RCC 7860 (cell line): ENCODE data around the gene CCDC197.

Experiments
- DNase-seq: peaks from one replicate; pipeline ENCODE4 v3.0.0-alpha.2; 2015; ENCODE audit warnings: low spot score
- FAIRE-seq: peaks from 2 replicates; lab custom pipeline; 2012; peaks lifted over from hg19 to GRCh38; lab: Jason Lieb, UNC

Gene CCDC197

DNA sequence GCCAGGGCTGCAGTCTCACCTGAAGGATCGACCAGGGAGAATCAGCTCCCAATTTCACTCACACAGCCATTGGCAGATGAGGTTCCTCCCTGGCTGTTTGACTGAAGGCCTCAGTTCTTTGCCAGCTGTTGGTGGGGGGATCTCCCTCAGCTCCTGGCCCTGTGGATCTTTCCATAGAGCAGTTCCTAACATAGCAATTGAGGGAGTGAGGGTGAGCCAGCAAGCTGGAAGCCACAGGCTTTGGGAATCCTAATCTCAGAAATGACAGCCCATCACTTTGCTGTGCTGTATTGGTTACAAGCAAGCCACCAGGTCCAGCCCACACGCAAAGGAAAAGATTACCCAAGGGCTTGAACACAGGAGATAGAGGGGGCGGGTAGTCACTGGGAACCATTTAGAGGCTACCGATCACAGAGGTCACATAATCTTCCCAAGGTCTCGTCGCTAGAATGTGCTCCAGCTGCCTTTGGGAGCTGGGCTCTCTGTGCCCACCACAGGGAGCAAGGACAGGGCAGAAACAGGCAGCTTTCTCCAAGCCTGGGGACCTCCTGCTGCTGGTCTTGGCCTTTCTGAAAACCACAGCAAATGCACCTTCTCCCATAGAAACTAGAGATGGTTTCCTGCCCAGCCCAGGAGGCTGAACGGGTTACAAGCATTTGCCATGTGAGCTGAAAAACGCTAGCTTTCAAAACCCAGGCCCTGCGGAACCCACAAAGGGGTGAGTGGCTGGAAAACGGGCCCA lies 24.5 kb downstream of the CCDC197 start:
- FAIRE-seq (no peak), DNase-seq (no peak)

DNA sequence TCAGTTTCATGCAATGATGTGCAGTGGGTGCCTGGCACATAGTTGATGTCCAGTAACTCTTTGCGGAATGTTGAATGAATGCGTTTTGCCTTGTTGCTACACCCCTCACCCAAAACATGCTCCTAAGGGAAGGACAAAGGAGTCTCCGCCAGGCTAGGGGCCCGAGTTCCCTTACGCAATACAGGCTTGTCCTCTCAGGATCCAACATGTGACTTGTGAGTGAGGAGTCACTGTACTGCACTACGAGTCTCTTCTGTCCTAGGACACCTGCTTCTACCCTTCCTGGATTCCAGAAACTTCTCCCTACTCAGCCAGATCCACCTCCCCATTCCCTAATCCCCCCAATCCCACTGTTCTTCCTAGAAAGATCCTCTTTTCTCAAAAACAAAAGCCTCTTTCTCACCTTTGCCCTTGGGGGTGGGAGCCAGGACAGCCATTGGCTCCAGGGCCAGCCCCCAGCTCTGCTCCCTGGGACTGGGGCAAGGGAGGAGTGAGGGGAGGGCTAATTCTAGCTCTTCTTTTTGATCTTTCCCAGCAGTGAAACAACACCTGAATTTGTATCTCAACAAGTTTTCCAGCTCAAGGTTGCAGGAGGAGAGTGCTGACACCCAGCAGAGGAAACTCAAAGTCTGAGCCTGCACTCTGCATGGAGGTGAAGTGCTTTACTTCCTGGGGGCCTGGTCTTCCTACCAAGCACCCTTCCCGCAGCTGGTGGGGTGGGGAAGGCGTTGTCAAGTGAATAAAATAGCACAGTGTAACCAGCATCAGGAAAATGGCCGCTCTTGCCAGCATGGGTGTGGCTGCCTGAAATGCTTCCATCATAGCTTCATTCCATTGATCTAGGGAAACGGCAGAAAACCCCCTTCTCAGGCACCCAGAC lies 25.7 kb downstream of the CCDC197 start:
- FAIRE-seq, result no peak
- DNase-seq, result no peak

DNA sequence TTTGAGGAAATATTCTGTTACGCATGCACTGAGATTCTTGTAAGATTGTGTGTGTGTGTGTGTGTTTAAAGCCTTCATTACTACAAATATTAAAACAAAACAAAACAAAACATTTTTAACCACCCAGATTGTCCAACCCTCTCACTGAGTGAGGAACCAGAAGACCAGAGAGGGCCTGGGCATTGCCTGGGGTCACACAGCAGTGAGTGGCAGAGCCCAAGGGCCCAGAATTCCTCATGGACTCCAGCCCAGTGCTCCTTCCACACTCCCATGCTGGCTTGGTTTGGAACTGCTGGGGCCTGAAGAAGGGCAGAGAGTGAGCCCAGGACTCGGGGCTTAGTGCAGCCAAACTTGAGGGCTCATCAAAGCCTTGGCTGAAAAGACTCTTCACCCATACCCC lies 27.4 kb downstream of the CCDC197 start:
- DNase-seq (no peak), FAIRE-seq (no peak)

DNA sequence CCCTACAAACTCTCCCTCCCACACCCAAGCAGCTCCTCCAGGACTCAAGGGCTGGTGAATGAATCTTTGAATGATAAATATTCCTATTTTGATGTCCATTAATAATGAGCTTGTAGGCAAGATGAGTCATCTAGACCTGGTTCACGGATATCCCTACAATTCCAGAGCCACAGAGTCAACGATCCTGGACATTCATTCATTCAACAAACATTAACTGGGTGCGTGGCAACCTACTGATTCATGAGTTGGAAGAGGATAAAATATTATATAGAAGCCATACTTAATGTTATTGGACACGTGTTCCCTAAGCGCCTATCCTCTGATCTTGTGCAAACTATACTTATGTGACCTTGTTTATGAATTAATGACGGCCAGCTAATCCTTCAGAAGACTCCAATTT lies 28.6 kb downstream of the CCDC197 start:
- DNase-seq (peak; percentile 58), FAIRE-seq (no peak)

DNA sequence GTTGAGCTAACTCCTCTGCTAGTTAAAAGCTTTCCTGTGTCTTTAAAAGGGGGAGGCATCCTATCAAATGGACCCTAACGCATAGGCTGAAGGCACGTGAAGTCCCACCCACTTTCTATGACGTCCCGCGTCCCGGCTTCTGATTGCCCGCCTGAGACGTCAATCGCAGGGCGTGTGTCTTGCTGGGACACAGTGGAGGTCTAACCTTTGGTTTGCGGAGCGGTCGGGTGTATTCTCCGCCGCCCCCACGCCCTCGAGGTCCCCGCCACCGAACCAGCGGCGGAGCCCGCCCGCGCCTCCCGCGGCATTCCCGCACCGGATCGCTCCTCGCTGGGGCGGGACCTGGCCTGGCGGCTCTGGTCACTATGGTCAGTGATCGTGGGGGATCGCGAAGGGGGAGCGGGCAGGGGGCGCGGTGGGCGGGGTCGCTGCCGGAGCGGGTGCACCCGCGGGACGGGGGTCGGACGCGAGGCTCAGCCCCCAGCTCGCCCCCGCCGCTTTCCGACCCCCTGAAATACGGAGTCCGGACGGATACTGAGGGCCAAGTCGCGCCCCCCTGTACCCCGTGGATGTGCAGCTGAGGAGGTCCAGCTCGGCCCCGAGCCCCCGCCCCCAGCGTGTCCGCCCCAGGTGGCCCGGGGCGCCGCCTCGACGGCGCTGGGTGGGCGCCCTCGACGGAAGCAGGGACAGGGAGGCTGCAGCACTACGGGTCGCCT lies 29.2 kb downstream of the CCDC197 start, which contains the start of gene OTUB2:
OTUB2 (plus strand) TSS at position 168 of the 716 bp plus-strand sequence; CDS start at position 366, 198 bp downstream.
- DNase-seq (peak; percentile 91), FAIRE-seq (peak; percentile 74)

DNA sequence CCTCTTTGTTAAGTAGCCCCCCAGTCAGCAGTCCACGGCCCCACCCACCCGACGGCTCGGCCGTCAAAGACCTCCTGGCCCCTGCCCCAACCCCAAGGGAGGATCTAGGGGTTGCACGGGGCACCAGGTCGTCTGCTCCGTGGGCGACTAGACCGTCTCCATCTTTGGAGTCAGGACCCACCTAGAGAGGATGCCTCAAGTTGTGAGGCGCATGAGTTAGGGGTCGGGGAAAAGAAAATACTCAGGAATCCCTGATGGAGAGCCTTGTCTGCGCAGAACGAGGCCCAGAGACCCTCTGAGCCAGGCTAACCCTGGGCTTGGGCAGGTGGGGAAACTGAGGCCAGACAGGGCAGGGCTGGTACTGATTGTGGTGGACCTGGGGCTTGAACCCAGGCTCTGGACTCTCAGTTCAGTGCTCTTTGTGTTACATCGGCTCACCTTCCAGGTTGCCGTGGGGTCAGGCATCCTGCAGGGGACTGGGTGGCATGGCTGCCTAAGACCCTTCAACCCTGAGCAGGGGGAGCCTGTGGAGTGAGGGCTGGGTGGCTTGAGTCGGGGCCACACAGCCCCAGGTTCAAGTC lies 29.9 kb downstream of the CCDC197 start:
- FAIRE-seq (no peak), DNase-seq (no peak)

DNA sequence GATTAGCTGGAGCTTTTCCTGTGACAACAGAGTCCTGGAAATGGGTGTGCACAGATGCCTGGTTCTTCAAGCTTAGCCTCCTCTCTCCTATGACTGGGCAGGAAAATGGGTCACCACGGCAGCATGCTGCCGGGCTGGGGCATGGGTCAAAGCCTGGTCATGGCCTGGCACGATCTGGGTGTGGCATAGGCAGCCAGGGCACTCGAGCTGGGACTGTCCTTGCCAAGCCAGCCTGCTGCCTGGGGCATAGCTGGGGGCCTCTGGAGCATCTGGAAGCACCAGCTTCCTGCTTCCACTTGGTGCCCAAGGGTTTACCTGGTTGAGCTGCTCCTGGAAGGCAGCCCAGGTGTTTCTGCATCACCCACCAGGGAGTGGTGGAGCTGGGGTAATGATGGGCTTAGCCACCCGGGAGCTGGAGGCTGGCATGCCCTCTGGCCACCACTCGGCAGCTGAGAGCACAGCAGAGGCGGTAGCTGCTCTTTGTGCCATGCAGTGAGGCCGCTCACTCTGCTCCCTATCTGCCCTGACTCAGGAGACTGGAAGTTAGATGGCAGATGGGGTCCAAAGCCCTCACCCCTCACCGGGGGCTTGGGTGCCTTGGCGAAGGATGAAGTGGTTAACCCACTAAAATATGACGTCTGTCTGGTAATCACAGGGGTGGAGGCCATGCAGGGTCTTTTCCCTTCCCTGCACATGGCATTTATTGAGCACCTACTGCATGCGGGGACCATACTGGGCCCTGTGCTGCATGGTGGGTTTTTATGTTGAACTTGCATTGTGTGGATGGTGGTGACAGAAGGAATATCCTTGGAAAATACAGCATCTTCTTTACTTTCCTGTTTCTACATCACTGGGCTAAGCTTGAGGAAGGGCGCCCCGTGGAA lies 30.7 kb downstream of the CCDC197 start:
- FAIRE-seq (no peak), DNase-seq (peak; percentile 39)

DNA sequence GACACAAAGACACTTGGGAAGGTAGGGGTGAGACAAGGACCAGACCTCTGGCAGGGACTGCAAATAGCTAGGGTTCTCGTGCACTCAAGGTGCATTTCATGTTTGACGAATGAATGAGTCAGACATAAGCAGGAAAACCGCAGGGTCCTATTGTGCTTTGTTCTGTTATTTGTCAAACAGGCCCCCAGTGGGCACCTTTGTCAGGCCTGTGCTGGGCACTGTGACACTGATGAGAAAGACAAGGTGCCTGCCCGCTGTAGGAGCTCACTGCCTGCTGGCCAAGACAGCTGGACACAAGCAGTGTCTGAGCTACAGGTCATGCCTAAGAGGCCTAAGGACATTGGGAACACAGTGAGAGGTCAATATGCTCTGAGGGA lies 31.3 kb downstream of the CCDC197 start:
- peak; percentile 46 for DNase-seq
- no peak for FAIRE-seq

DNA sequence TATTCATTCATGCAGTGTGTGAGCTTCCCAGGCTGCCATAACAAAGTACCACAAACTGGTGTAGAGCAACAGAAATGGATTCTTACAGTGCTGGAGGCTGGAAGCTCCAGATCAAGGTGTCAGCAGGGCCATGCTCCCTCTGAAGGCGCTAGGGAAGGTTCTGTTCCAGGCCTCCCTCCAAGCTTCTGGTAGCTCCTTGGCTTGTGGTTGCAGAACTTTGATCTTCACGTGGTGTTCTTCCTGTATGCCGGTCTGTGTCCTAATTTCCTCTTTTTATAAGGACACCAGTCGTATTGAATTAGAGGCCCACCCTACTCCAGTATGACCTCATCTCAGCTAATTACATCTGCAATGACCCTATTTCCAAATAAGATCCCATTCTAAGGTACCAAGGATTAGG lies 32.2 kb downstream of the CCDC197 start:
- no peak for FAIRE-seq

DNA sequence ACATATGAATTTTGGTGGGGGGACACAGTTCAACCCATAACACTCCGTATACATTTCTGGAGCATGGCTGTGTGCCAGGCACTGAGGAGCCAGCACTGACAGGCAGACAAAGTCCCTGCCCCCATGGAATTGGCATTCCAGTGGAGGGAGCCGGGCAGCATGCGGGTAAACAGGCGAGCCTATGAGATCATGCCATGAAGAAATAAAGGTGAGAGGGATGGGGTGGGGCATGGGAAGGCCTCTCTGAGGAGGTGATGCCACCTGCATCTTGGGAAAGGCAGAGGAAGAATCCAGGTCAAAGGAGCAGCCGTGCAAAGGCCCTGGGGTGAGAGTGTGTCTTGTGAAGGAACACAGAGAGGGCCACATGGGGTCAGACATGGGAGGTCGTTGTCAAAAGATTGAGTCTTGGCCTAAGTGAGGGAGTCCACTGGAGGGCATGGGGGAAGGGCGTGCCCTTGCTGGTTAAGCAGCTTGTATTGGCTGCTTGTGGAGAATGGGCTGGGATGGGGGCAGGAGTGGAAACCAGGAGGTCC lies 32.6 kb downstream of the CCDC197 start:
- DNase-seq (no peak), FAIRE-seq (no peak)

More for the DNA sequence above, 32.2 kb downstream of the CCDC197 start:
- no peak for DNase-seq

DNA sequence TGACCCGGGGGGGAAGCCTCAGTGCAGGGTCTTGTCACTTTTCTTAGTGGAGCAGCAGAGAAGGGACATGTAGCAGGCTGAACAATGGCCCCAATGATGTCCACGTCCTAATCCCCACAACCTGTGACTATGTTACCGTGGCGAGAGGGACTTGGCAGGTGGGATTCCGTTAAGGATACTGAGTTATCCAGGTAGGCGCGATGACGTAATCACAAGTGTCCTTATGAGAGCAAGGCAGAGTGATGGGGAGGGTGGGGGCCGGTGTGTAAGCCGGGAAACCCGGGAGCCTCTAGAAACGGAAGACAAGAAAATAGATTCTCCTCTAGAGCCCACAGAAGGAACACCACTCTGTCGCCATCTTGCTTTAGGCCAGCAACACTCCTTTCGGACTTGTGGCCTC lies 33.5 kb downstream of the CCDC197 start:
- FAIRE-seq, result no peak
- DNase-seq, result no peak

DNA sequence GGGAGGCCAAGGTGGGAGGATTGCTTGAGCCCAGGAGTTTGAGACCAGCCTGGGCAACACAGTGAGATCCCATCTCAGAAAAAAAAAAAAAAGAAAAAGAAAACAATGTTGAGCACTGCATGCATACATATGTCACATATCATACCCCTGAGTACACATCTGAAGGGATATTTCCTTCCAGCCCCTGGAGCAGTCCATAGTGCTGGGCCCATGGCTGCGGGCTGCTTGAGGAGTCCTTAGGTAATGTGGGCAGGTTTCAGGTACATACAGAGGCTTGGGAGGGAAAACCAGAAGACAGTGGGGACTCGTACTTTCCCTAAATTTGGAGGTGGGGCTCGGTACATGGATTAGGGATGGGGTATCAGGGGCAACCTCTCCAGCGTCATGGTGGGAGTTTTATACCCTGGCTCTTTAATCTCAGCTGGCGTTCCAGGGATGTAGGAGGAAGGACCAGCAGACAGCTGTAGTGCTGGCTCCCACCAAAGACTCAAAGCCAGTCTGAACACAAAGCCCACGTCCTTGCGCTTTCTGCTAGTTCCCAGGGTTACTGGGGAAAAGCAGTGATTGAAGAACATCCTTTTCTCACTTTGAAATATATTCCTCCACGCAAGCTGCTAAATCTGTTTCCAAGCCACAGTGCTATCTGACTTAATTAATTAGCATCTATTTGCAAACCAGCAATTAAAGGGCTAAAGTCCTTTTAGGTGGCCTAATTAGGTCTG lies 34.2 kb downstream of the CCDC197 start:
- DNase-seq, result no peak
- FAIRE-seq, result no peak

DNA sequence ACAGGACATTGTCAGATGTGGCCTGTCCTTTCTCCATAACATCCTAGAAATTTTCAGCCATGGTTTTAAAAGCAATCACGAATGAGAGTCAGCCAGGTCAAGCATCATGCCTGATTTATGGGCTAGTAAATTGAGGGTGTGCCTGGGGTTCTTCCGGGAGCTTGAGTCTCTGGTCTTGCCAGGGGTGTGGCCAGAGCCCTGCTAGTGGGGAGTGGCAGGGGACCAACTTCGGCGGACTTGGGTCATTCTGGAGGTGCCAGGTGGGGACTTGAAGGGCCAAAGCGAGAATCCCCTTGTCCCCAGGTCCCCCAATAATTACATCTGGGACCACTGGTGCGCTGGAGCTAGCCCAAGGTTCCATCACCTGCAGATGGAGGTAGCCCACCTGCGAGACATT lies 34.8 kb downstream of the CCDC197 start:
- DNase-seq, result no peak
- no peak for FAIRE-seq

DNA sequence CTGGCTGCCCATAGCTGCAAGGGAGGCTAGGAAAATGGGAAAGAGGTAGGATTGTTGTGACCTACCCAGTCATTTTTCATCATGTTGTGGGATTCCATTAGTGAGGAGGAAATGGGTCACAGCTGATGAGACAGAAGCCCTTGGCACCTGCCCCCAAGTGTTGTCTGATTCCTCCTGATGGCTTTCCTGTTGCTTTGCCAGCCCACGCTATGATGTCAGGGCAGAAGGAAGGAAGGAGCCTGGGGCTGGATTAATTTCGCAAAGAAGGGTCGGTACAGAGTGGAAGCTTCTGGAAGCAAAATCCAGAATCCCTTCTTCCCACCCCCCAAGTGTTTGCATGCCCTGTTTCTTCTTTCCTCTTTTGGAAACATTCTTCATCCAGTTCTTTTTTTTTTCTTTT lies 37.8 kb downstream of the CCDC197 start:
- FAIRE-seq (no peak), DNase-seq (no peak)

DNA sequence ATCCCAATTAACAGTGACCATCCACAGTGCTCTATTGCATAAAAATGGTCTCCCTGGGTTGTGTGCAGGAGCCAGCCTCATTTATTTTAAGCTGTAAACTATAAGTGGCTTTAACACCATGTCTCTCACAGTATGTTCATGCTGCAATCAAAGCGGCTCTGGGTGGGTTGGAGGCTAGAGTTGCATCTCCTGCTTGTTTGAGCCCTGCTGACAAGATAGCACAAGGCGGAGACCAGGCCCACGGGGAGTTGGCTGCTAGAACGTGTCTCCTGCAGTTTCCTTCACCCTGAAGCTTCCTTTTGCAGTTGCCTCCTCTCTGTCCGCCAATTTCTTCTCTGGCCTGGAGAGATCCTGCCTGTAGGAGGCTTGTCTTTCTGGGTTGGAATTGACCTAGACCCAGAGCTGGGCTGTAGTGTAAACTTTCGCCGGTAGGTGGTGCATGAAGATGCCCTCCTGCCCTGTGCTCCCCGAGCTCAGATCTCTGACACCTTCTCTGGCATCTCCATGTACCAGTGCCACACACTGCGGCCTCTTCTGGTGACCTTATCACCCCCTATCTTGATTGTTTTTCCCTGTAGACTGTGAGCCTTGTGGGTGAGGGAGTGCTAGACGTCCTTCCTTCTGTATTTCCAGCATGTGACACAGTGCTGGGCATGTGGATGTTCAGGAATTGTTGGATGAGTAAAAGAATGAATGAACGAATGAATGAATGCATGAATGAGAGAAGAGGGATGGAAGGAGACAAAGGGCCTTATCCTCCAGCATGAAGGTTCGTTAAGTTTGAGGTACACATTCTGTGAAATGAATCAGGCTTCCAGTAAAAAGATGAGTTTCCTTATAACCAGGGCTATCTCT lies 39.4 kb downstream of the CCDC197 start:
- FAIRE-seq, result no peak

DNA sequence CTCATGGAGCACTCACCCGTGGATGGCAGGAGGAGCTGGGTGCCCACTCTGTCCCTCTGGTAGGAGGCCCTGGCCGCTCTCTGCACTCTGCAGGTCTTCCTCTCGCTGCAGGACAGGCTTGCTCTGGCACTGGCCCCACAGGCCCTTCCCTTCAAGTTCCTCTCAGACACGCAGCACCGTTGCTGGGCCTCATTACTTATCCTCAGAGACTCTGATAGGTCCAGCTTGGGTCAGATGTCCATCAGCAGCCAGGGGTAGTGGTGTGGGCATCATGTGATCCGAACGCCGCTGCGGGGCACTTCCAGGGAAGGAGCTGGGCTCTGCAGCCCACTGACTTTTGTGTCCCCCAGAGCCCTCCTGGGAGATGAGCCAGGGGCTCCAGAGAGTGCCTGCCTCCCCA lies 40.9 kb downstream of the CCDC197 start:
- FAIRE-seq, result no peak
- no peak for DNase-seq

More for the DNA sequence above, 39.4 kb downstream of the CCDC197 start:
- DNase-seq, result peak; percentile 43

DNA sequence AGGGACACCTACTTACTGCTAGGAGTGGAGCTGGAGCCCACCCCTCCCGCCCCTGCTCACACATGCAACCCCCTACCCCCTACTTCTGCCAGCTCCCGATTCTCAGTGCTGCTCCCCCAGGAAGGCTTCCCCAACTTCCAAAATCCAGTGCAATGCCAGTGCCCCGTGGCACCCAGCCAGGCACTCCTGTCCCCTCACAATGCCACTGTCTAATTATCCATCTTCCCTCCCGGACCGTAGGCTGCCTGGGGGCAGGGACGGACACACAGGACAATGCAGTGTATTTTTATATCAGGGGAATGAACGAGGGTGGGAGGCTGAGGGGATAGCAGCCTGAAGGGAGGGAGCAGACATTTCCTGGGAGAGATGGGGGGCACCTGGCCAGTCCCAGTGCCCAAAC lies 41.4 kb downstream of the CCDC197 start:
- FAIRE-seq (no peak), DNase-seq (no peak)

DNA sequence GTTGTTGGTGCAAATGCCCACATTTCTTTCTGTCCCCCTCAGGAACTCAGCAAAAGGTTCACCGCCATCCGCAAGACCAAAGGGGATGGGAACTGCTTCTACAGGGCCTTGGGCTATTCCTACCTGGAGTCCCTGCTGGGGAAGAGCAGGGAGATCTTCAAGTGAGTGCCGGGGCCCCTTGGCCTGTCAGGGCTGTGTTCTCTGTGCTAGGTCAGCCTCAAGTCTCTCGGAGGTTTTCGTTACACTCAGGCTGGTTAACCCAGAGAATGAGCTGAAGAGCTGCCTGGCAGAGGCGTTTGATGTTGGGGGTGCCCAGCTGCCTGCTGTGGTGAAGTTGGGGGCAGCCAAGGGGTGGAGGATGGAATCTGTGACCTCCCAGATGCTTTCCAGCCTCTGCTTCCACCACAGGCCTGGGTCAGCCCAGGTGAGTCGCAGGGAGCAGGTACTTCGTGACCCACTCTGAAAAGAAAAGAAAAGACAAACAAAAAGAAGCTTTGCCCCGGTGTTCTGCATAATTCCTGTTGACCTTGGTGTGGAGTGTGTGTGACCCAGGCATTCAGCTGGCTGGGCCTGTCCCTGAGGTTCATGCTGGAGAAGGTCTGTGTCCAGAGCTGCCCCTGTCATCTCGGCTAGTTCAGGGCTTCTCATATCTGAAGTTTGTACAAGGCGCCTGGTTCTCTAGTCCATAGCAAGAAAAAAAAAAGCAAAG lies 42.0 kb downstream of the CCDC197 start:
- no peak for FAIRE-seq
- DNase-seq, result no peak
